Activated CD8-positive, alpha-beta T cell treated with anti-CD3 and anti-CD28 coated beads for 36 hours (primary cell): Measurements from ENCODE around the gene SSR3. TPM values are rescaled to one million over a fixed set of nuclear protein-coding genes. Genes with fewer than 3 reads are reported as not detected.
"Not testable (repeated sequence)": the region's sequence is repeated elsewhere in the genome, so short reads cannot be mapped to it uniquely, and the experiment has no call there.

Experiments used
- ATAC-seq: fragments of 200-7000 bp; cut with Tn5 transposase; one replicate; pipeline ENCODE4 v1.10.0; 2021; ENCODE audit warnings: mild to moderate bottlenecking, moderate library complexity
- CTCF ChIA-PET: fragments of 350-600 bp; sonication (Branson Sonifier 250); formaldehyde crosslinking; loops from one replicate; lab custom pipeline; 2021; ENCODE audit warnings: antibody characterized with exemption; lab: Charles Lee
- POLR2A ChIA-PET: fragments of 350-600 bp; sonication (Branson Sonifier 250); formaldehyde crosslinking; loops from one replicate; lab custom pipeline; 2021; ENCODE audit warnings: antibody characterized with exemption; lab: Charles Lee
- DNase-seq: peaks from one replicate; pipeline ENCODE4 v3.0.0-alpha.2; 2020
- H3K27ac Mint-ChIP-seq: one replicate; pipeline ENCODE4 v1.8.0; 2021; ENCODE audit warnings: mild to moderate bottlenecking, mixed read lengths
- H3K27me3 Mint-ChIP-seq: one replicate; pipeline ENCODE4 v1.8.0; 2021; ENCODE audit warnings: mixed read lengths
- H3K36me3 Mint-ChIP-seq: one replicate; pipeline ENCODE4 v1.8.0; 2021; ENCODE audit warnings: low read depth, mixed read lengths
- H3K4me1 Mint-ChIP-seq: one replicate; pipeline ENCODE4 v1.8.0; 2021; ENCODE audit warnings: low read depth, mixed read lengths
- H3K4me3 Mint-ChIP-seq: one replicate; pipeline ENCODE4 v1.8.0; 2021; ENCODE audit warnings: mild to moderate bottlenecking, moderate library complexity, mixed read lengths
- H3K9me3 Mint-ChIP-seq: one replicate; pipeline ENCODE4 v1.8.0; 2021; ENCODE audit warnings: mixed read lengths
- CTCF ChIP-seq: fragments of 200-600 bp; IDR thresholded peaks from one replicate; pipeline ENCODE4 v1.8.0; 2022; ENCODE audit warnings: antibody characterized with exemption, mild to moderate bottlenecking
- intact Hi-C: fragments of 100-400 bp; cut with micrococcal nuclease; formaldehyde crosslinking; loops from one replicate; pipeline ENCODE4 v1.10.0; 2022
- total RNA-seq, 2 experiments: library from RNA; stranded (reverse); gene quantifications; one replicate each; pipeline ENCODE4 v1.2.3, GENCODE V29; 2021

Gene SSR3
- total RNA-seq, 2 experiments from 2014 or later = 175 TPM

GRCh38 chr3:156563900-156564682, 9.2 kb upstream of the SSR3 start:
- H3K4me1 Mint-ChIP-seq = no peaks in the 10 kb centered on the region
- ChIA-PET CTCF (interaction anchor here (0.9 to 1.4 kb wide), 2 partner anchors 9 to 573 kb away, joined by 3 read pairs; partner anchors contain the start of gene SSR3), POLR2A (interaction anchor here (0.8 to 0.9 kb wide), 2 partner anchors 9 to 10 kb away, joined by 3 to 5 read pairs; partner anchors contain the start of gene SSR3)
- H3K4me3 Mint-ChIP-seq = no peak overlapping the region
- H3K27me3 Mint-ChIP-seq = peaks cover 11% of the 10 kb centered on the region
- no peak for ATAC-seq
- TF ChIP-seq CTCF = no peak
- H3K9me3 Mint-ChIP-seq = no peaks in the 10 kb centered on the region
- no peak overlapping the region for H3K27ac Mint-ChIP-seq
- intact Hi-C loops = no loop called here
- no peak for DNase-seq
- no peaks in the 10 kb centered on the region for H3K36me3 Mint-ChIP-seq

GRCh38 chr3:156562486-156562885, 7.6 kb upstream of the SSR3 start:
- H3K4me3 Mint-ChIP-seq, H3K9me3 Mint-ChIP-seq, H3K27ac Mint-ChIP-seq, POLR2A ChIA-PET, DNase-seq, H3K4me1 Mint-ChIP-seq, intact Hi-C loops, H3K36me3 Mint-ChIP-seq, ATAC-seq: not testable (repeated sequence)
- H3K27me3 Mint-ChIP-seq = peaks cover 11% of the 10 kb centered on the region
- CTCF ChIA-PET = interaction anchor here (0.7 to 0.8 kb wide), 2 partner anchors 14 to 111 kb away, joined by 3 read pairs; no protein-coding TSS in a partner anchor

GRCh38 chr3:156561533-156561932, 6.6 kb upstream of the SSR3 start:
- CTCF ChIA-PET = no interaction called here
- POLR2A ChIA-PET = no interaction called here
- TF ChIP-seq CTCF = no peak
- H3K4me3 Mint-ChIP-seq = no peak overlapping the region
- ATAC-seq (no peak), DNase-seq (no peak)
- no peaks in the 10 kb centered on the region for H3K9me3 Mint-ChIP-seq
- H3K4me1 Mint-ChIP-seq = no peaks in the 10 kb centered on the region
- peaks cover 11% of the 10 kb centered on the region for H3K27me3 Mint-ChIP-seq
- intact Hi-C loops = no loop called here
- H3K27ac Mint-ChIP-seq = no peak overlapping the region
- no peaks in the 10 kb centered on the region for H3K36me3 Mint-ChIP-seq

GRCh38 chr3:156559321-156559720, 4.4 kb upstream of the SSR3 start:
- H3K4me1 Mint-ChIP-seq = peaks cover 8% of the 10 kb centered on the region
- no peak for DNase-seq
- ChIA-PET POLR2A (no interaction called here), CTCF (interaction anchor here (1.1 kb wide), 1 partner anchor 12 kb away, joined by 4 read pairs; no protein-coding TSS in a partner anchor)
- no peak for TF ChIP-seq CTCF
- ATAC-seq = no peak
- no peak overlapping the region for H3K4me3 Mint-ChIP-seq
- H3K27me3 Mint-ChIP-seq = peaks cover 8% of the 10 kb centered on the region
- no peaks in the 10 kb centered on the region for H3K36me3 Mint-ChIP-seq
- no peaks in the 10 kb centered on the region for H3K9me3 Mint-ChIP-seq
- no peak overlapping the region for H3K27ac Mint-ChIP-seq
- intact Hi-C loops = loop anchor here (10.0 kb wide), 2 partner anchors 255 to 525 kb away; no protein-coding TSS in a partner anchor

GRCh38 chr3:156558389-156558788, 3.5 kb upstream of the SSR3 start:
- Mint-ChIP-seq H3K36me3 (peaks cover 8% of the 10 kb centered on the region), H3K4me1 (peaks cover 8% of the 10 kb centered on the region), H3K27me3 (peaks cover 7% of the 10 kb centered on the region), H3K9me3 (no peaks in the 10 kb centered on the region), H3K27ac (no peak overlapping the region), H3K4me3 (no peak overlapping the region)
- DNase-seq (no peak), ATAC-seq (no peak)
- no peak for TF ChIP-seq CTCF
- intact Hi-C loops = loop anchor here (10.0 kb wide), 2 partner anchors 256 to 526 kb away; no protein-coding TSS in a partner anchor
- ChIA-PET POLR2A (no interaction called here), CTCF (interaction anchor here (1.0 to 1.1 kb wide), 2 partner anchors 10 to 11 kb away, joined by 4 read pairs; no protein-coding TSS in a partner anchor)
